Measurements from ENCODE around the gene SRBD1.

SRBD1 gene

DNA sequence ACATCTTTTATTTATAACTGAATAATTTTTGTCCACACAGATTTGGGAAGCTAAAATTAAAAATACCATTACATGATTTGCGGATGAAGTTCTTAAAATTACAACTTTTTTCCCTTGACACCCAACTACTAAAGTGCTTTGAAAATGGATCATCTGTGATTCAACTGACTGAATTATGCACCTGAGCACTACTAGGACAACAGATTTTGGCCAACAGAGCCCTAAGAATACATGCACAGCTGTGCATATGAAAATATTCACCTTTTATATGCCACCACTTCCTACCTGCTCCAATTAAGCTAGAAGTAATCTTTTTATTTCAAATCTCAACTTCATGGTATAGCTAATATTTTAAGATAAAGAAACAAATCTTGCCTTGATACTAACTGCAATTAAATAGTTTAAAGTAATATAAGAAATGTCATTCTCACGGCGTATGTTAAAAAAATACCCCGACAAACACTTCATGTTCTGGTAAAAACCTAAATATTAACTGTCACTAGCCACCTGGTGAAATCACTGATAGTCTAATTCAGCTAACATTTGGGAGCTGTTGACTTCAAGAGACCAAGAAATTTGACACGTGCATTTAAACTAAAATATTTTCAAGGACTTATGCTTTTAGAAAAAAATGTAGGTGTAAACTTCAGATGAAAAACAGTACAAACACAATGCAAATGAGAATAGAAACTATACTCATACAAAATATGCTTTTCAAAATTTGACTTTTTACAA lies 153.7 kb downstream of the SRBD1 start:
- Histone ChIP-seq H3K27me3 (ENCODE audit: insufficient read depth, low read length) (no peaks in the 10 kb centered on the region), H3K4me3 (ENCODE audit: low read length) (no peak overlapping the region), H3K36me3 (ENCODE audit: insufficient read depth, low read length) (peaks cover 4% of the 10 kb centered on the region), H2AFZ (ENCODE audit: low read depth, low read length) (no peak overlapping the region), H3K9me3 (ENCODE audit: low read length) (peaks cover 2% of the 10 kb centered on the region), H3K4me1 (ENCODE audit: insufficient read depth, low read length) (peaks cover 23% of the 10 kb centered on the region)

- Histone ChIP-seq H2AFZ (ENCODE audit: low read depth, low read length) (no peak overlapping the region), H3K4me3 (ENCODE audit: low read length) (no peak overlapping the region), H3K9me3 (ENCODE audit: low read length) (peaks cover 2% of the 10 kb centered on the region), H3K27me3 (ENCODE audit: insufficient read depth, low read length) (no peaks in the 10 kb centered on the region), H3K4me1 (ENCODE audit: insufficient read depth, low read length) (peaks cover 16% of the 10 kb centered on the region), H3K36me3 (ENCODE audit: insufficient read depth, low read length) (no peaks in the 10 kb centered on the region)
These were observed 158.2 kb downstream of the SRBD1 start for GRCh38 chr2:45452866-45453265.

- no peak overlapping the region for H3K4me3 ChIP-seq (ENCODE audit: low read length)
- no peaks in the 10 kb centered on the region for H3K27me3 ChIP-seq (ENCODE audit: insufficient read depth, low read length)
- H3K4me1 ChIP-seq (ENCODE audit: insufficient read depth, low read length), result peaks cover 16% of the 10 kb centered on the region
- no peaks in the 10 kb centered on the region for H3K36me3 ChIP-seq (ENCODE audit: insufficient read depth, low read length)
- peaks cover 2% of the 10 kb centered on the region for H3K9me3 ChIP-seq (ENCODE audit: low read length)
- no peak overlapping the region for H2AFZ ChIP-seq (ENCODE audit: low read depth, low read length)
These were observed 160.4 kb downstream of the SRBD1 start for GRCh38 chr2:45450634-45451033.

DNA sequence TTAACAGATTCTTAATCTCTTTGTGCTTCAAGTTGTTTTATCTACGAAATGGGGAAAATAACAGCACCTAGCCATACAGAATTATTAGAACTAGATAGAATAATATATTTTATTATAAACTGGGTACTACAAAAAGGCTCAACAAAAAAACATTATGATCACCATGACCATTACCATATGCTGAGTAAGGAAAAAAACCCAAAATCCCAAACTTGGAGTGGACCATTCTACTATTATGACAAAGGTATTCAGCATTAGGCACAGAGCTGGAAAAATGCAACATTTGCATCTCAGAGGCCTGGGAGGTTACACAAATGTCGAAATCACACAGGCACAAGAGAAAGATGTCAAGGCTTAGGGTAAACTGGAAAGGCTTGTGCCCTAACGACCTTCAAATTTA lies 162.8 kb downstream of the SRBD1 start:
- no peak overlapping the region for H2AFZ ChIP-seq (ENCODE audit: low read depth, low read length)
- H3K27me3 ChIP-seq (ENCODE audit: insufficient read depth, low read length), result no peaks in the 10 kb centered on the region
- H3K36me3 ChIP-seq (ENCODE audit: insufficient read depth, low read length), result no peaks in the 10 kb centered on the region
- H3K9me3 ChIP-seq (ENCODE audit: low read length), result peaks cover 2% of the 10 kb centered on the region
- no peak overlapping the region for H3K4me3 ChIP-seq (ENCODE audit: low read length)
- peaks cover 8% of the 10 kb centered on the region for H3K4me1 ChIP-seq (ENCODE audit: insufficient read depth, low read length)

DNA sequence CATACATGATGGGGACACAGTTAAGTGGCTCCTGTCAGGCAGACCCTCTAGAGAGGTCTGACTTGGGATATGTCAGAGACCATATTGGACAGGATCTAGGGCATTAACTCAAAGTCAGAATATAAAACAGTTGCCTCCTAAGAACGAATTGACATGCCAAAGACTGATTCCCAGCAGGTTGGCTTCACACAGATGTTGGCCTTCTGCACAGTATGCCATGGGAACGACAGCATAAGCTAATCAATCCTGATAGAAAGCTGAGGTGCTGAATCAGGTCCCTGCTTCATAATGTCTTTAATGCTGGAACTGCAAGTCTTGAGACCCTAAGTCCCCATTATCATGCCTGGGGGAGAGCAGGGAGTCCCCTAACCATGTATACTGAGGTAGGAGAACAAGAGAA lies 165.1 kb downstream of the SRBD1 start:
- Histone ChIP-seq H3K27me3 (ENCODE audit: insufficient read depth, low read length) (no peaks in the 10 kb centered on the region), H3K36me3 (ENCODE audit: insufficient read depth, low read length) (no peaks in the 10 kb centered on the region), H3K4me3 (ENCODE audit: low read length) (no peak overlapping the region), H3K9me3 (ENCODE audit: low read length) (no peaks in the 10 kb centered on the region), H3K4me1 (ENCODE audit: insufficient read depth, low read length) (peaks cover 4% of the 10 kb centered on the region), H2AFZ (ENCODE audit: low read depth, low read length) (no peak overlapping the region)

DNA sequence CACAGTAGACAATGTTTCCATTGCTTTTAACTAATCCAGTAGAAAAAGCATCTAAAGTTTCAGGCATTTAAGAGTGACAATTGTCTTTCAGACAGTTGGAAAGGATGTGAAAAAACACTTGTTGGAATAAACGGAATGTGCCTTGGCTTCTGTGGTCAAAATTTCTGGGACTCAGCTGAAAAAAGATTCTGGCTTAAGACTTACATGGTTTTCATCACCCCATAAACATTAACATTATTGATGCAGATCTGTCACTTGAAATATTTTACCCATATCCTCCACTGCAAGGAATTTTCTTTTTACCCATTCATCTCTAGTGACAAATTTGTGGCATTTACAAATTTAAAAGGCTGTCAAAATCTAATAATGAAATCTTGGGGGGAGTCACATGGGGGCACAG lies 166.0 kb downstream of the SRBD1 start:
- H3K27me3 ChIP-seq (ENCODE audit: insufficient read depth, low read length), result no peaks in the 10 kb centered on the region
- H3K36me3 ChIP-seq (ENCODE audit: insufficient read depth, low read length), result no peaks in the 10 kb centered on the region
- H3K4me3 ChIP-seq (ENCODE audit: low read length), result no peak overlapping the region
- H3K9me3 ChIP-seq (ENCODE audit: low read length), result no peaks in the 10 kb centered on the region
- peaks cover 4% of the 10 kb centered on the region for H3K4me1 ChIP-seq (ENCODE audit: insufficient read depth, low read length)
- no peak overlapping the region for H2AFZ ChIP-seq (ENCODE audit: low read depth, low read length)

GRCh38 chr2:45443012-45443411 lies 168.1 kb downstream of the SRBD1 start:
- H3K27me3 ChIP-seq (ENCODE audit: insufficient read depth, low read length), result no peaks in the 10 kb centered on the region
- no peaks in the 10 kb centered on the region for H3K4me1 ChIP-seq (ENCODE audit: insufficient read depth, low read length)
- no peak overlapping the region for H3K4me3 ChIP-seq (ENCODE audit: low read length)
- no peak overlapping the region for H2AFZ ChIP-seq (ENCODE audit: low read depth, low read length)
- H3K36me3 ChIP-seq (ENCODE audit: insufficient read depth, low read length), result no peaks in the 10 kb centered on the region
- H3K9me3 ChIP-seq (ENCODE audit: low read length), result no peaks in the 10 kb centered on the region

- H3K9me3 ChIP-seq (ENCODE audit: low read length), result no peaks in the 10 kb centered on the region
These were observed 169.0 kb downstream of the SRBD1 start for GRCh38 chr2:45442026-45442425.

DNA sequence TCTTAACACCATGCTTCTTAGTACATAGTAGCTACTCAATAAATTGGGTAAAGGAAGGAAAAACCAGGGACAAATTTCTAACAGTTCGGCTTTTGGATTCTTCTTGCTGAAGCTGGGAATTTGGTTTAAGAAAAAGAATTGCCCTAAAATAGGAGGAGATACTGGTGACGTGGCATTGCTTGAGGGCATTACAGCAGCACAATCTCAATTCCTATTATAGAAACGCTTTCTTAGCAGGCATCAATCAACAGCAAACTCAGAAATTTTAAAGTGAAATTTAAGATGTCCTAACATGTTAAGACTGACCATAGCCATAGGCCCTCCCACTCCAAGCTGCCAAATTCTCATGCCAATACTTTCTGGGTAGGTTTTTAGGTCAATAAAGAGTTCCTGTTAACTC lies 169.5 kb downstream of the SRBD1 start:
- no peaks in the 10 kb centered on the region for H3K4me1 ChIP-seq (ENCODE audit: insufficient read depth, low read length)
- no peaks in the 10 kb centered on the region for H3K27me3 ChIP-seq (ENCODE audit: insufficient read depth, low read length)
- H3K9me3 ChIP-seq (ENCODE audit: low read length), result no peaks in the 10 kb centered on the region
- no peak overlapping the region for H3K4me3 ChIP-seq (ENCODE audit: low read length)
- no peaks in the 10 kb centered on the region for H3K36me3 ChIP-seq (ENCODE audit: insufficient read depth, low read length)
- H2AFZ ChIP-seq (ENCODE audit: low read depth, low read length), result no peak overlapping the region

More at GRCh38 chr2:45442026-45442425, 169.0 kb downstream of the SRBD1 start:
- no peak overlapping the region for H3K4me3 ChIP-seq (ENCODE audit: low read length)
- no peaks in the 10 kb centered on the region for H3K36me3 ChIP-seq (ENCODE audit: insufficient read depth, low read length)
- no peaks in the 10 kb centered on the region for H3K4me1 ChIP-seq (ENCODE audit: insufficient read depth, low read length)
- H2AFZ ChIP-seq (ENCODE audit: low read depth, low read length), result no peak overlapping the region
- no peaks in the 10 kb centered on the region for H3K27me3 ChIP-seq (ENCODE audit: insufficient read depth, low read length)

GRCh38 chr2:45439788-45440773 lies 171.0 kb downstream of the SRBD1 start:
- Histone ChIP-seq H3K27me3 (ENCODE audit: insufficient read depth, low read length) (no peaks in the 10 kb centered on the region), H3K36me3 (ENCODE audit: insufficient read depth, low read length) (no peaks in the 10 kb centered on the region), H3K4me1 (ENCODE audit: insufficient read depth, low read length) (no peaks in the 10 kb centered on the region), H2AFZ (ENCODE audit: low read depth, low read length) (no peak overlapping the region), H3K4me3 (ENCODE audit: low read length) (no peak overlapping the region), H3K9me3 (ENCODE audit: low read length) (no peaks in the 10 kb centered on the region)

GRCh38 chr2:45438872-45439665 lies 172.0 kb downstream of the SRBD1 start:
- H3K27me3 ChIP-seq (ENCODE audit: insufficient read depth, low read length), result no peaks in the 10 kb centered on the region
- no peak overlapping the region for H2AFZ ChIP-seq (ENCODE audit: low read depth, low read length)
- H3K9me3 ChIP-seq (ENCODE audit: low read length), result no peaks in the 10 kb centered on the region
- H3K4me3 ChIP-seq (ENCODE audit: low read length), result no peak overlapping the region
- no peaks in the 10 kb centered on the region for H3K36me3 ChIP-seq (ENCODE audit: insufficient read depth, low read length)
- H3K4me1 ChIP-seq (ENCODE audit: insufficient read depth, low read length), result no peaks in the 10 kb centered on the region

GRCh38 chr2:45436456-45436855 lies 174.6 kb downstream of the SRBD1 start:
- Histone ChIP-seq H3K4me1 (ENCODE audit: insufficient read depth, low read length) (peaks cover 8% of the 10 kb centered on the region), H3K9me3 (ENCODE audit: low read length) (peaks cover 1% of the 10 kb centered on the region), H2AFZ (ENCODE audit: low read depth, low read length) (no peak overlapping the region), H3K27me3 (ENCODE audit: insufficient read depth, low read length) (no peaks in the 10 kb centered on the region), H3K4me3 (ENCODE audit: low read length) (no peak overlapping the region), H3K36me3 (ENCODE audit: insufficient read depth, low read length) (no peaks in the 10 kb centered on the region)

DNA sequence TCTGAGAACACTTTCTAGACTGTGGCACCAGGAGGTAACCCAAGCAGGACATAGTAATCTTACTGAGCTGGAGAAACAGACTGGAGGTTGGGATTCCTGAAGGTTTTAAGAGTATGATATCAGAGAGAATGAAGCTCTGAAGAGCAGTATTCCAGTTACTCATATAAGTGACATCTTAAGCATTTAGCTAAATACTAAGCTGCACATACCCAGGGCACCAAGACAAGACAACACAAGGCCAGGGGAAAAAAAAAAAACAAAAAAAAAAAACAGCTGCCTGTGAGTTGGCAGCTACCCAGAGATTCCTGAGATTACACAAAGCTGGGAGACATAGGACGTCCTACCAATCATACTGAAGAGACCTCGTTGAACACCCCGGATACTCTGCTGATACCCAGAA lies 175.8 kb downstream of the SRBD1 start:
- Histone ChIP-seq H2AFZ (ENCODE audit: low read depth, low read length) (no peak overlapping the region), H3K4me1 (ENCODE audit: insufficient read depth, low read length) (peaks cover 8% of the 10 kb centered on the region), H3K4me3 (ENCODE audit: low read length) (no peak overlapping the region), H3K9me3 (ENCODE audit: low read length) (peaks cover 2% of the 10 kb centered on the region), H3K36me3 (ENCODE audit: insufficient read depth, low read length) (no peaks in the 10 kb centered on the region), H3K27me3 (ENCODE audit: insufficient read depth, low read length) (no peaks in the 10 kb centered on the region)

Measured in neuron (in vitro differentiated cells).